Measurements from ENCODE around the gene LDLRAD1. TPM values are rescaled to one million over a fixed set of nuclear protein-coding genes. Genes with fewer than 3 reads are reported as not detected.

LDLRAD1 gene
- total and polyA plus RNA-seq, 10 of the 15 experiments (the other 5 are each of a cell fraction or from before 2014, with no cell fraction given): not detected

DNA sequence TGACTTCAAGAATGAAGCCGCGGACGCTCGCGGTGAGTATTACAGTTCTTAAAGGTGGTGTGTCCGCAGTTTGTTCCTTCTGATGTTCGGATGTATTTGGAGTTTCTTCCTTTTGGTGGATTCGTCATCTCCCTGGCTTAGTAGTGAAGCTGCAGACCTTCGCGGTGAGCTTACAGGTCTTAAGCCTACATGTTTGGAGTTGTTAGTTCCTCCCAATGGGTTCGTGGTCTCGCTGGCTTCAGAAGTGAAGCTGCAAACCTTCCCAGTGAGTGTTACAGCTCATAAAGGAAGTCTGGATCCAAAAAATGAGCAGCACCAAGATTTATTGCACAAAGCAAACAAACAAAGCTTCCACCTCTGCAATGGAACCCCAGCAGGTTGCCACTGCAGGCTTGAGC, 14.7 kb downstream of the LDLRAD1 start:
- 70% methylated on average over 12 of the region's 12 CpGs for WGBS (ENCODE audit: insufficient coverage, insufficient replicate concordance, low lambda C conversion rate, missing lambda C conversion rate)
- BruUV-seq (replicated peaks): no TSS peak
- H3K4me3 ChIP-seq: no peak overlapping the region
- no peaks in the 10 kb centered on the region for H3K4me1 ChIP-seq (ENCODE audit: control insufficient read depth, insufficient read depth, low read length)
- ChIA-PET POLR2A (interaction anchor here (0.6 kb wide), 1 partner anchor 10 kb away, joined by 3 read pairs; no protein-coding TSS in a partner anchor), SMC1A (ENCODE audit: uncharacterized antibody, unreplicated experiment) (no interaction called here), CTCF (no interaction called here), RAD21 (ENCODE audit: unreplicated experiment) (no interaction called here)
- H2AFZ ChIP-seq (ENCODE audit: control insufficient read depth, low read depth, low read length): no peak overlapping the region
- DNase-seq (ENCODE audit: low read depth, low spot score): no peak
- no peaks in the 10 kb centered on the region; the same call in 2 of the 3 replicates for H3K9me3 ChIP-seq (replicated peaks; ENCODE audit: control insufficient read depth, insufficient read depth, low read length)
- H3K9ac ChIP-seq (ENCODE audit: control insufficient read depth, insufficient read depth, low read length): no peak overlapping the region
- no peaks in the 10 kb centered on the region for H3K79me2 ChIP-seq (ENCODE audit: control insufficient read depth, insufficient read depth, low read length)
- no peaks in the 10 kb centered on the region for H3K27me3 ChIP-seq (replicated peaks in 1 of 2; ENCODE audit: control insufficient read depth in 2 of 2, insufficient read depth in 2 of 2, low read length in 1 of 2)
- no peak for TF ChIP-seq BCL11A (IDR thresholded peaks at IDR 0.05; ENCODE audit: low read depth, low read length)
- no peak for TF ChIP-seq BACH1 (IDR thresholded peaks at IDR 0.05; ENCODE audit: borderline replicate concordance)
- intact Hi-C loops (cut with micrococcal nuclease; ENCODE audit: unreplicated experiment) (no loop called here), in situ Hi-C loops (cut with MboI) (no loop called here)
- H3K36me3 ChIP-seq (ENCODE audit: control insufficient read depth in 2 of 2, insufficient read depth in 2 of 2, low read length in 1 of 2): no peaks in the 10 kb centered on the region
- H3K27ac ChIP-seq (ENCODE audit: control insufficient read depth, insufficient read depth): no peak overlapping the region
- ATAC-seq: no peak
- FAIRE-seq: no peak
- H4K20me1 ChIP-seq (ENCODE audit: control insufficient read depth, insufficient read depth): no peaks in the 10 kb centered on the region
- no peak overlapping the region for H3K4me2 ChIP-seq (ENCODE audit: control insufficient read depth, insufficient read depth)

GRCh38 chr1:54002544-54003248, 15.3 kb downstream of the LDLRAD1 start:
- SMC1A ChIA-PET (ENCODE audit: uncharacterized antibody, unreplicated experiment): no interaction called here
- no peak overlapping the region for H3K4me2 ChIP-seq (ENCODE audit: control insufficient read depth, insufficient read depth)
- no peak overlapping the region for H3K9ac ChIP-seq (ENCODE audit: control insufficient read depth, insufficient read depth, low read length)
- no peak overlapping the region for H3K27ac ChIP-seq (ENCODE audit: control insufficient read depth, insufficient read depth)
- RAD21 ChIA-PET (ENCODE audit: unreplicated experiment): no interaction called here
- no peaks in the 10 kb centered on the region; the same call in 2 of the 3 replicates for H3K9me3 ChIP-seq (replicated peaks; ENCODE audit: control insufficient read depth, insufficient read depth, low read length)
- H3K27me3 ChIP-seq (replicated peaks in 1 of 2; ENCODE audit: control insufficient read depth in 2 of 2, insufficient read depth in 2 of 2, low read length in 1 of 2): no peaks in the 10 kb centered on the region
- DNase-seq (ENCODE audit: low read depth, low spot score) (no peak), ATAC-seq (no peak), FAIRE-seq (no peak)
- intact Hi-C loops (cut with micrococcal nuclease; ENCODE audit: unreplicated experiment): no loop called here
- no peaks in the 10 kb centered on the region for H3K79me2 ChIP-seq (ENCODE audit: control insufficient read depth, insufficient read depth, low read length)
- CTCF ChIA-PET: no interaction called here
- 20% methylated on average over 9 of the region's 9 CpGs for WGBS (ENCODE audit: insufficient coverage, insufficient replicate concordance, low lambda C conversion rate, missing lambda C conversion rate)
- no peaks in the 10 kb centered on the region for H3K4me1 ChIP-seq (ENCODE audit: control insufficient read depth, insufficient read depth, low read length)
- no peaks in the 10 kb centered on the region for H3K36me3 ChIP-seq (ENCODE audit: control insufficient read depth in 2 of 2, insufficient read depth in 2 of 2, low read length in 1 of 2)
- in situ Hi-C loops (cut with MboI): no loop called here
- no peak overlapping the region for H3K4me3 ChIP-seq
- no peak overlapping the region for H2AFZ ChIP-seq (ENCODE audit: control insufficient read depth, low read depth, low read length)
- POLR2A ChIA-PET: no interaction called here
- no TSS peak for BruUV-seq (replicated peaks)
- H4K20me1 ChIP-seq (ENCODE audit: control insufficient read depth, insufficient read depth): no peaks in the 10 kb centered on the region
- TF ChIP-seq, protein P1, sequence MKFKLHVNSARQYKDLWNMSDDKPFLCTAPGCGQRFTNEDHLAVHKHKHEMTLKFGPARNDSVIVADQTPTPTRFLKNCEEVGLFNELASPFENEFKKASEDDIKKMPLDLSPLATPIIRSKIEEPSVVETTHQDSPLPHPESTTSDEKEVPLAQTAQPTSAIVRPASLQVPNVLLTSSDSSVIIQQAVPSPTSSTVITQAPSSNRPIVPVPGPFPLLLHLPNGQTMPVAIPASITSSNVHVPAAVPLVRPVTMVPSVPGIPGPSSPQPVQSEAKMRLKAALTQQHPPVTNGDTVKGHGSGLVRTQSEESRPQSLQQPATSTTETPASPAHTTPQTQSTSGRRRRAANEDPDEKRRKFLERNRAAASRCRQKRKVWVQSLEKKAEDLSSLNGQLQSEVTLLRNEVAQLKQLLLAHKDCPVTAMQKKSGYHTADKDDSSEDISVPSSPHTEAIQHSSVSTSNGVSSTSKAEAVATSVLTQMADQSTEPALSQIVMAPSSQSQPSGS (IDR thresholded peaks at IDR 0.05; ENCODE audit: low read length): no peak
- TF ChIP-seq BACH1 (IDR thresholded peaks at IDR 0.05; ENCODE audit: borderline replicate concordance) (no peak), GATAD2B (conservative IDR thresholded peaks at IDR 0.05; ENCODE audit: low read depth) (no peak), IRF5 (IDR thresholded peaks at IDR 0.05; ENCODE audit: borderline replicate concordance) (no peak), BRCA1 (IDR thresholded peaks at IDR 0.05; ENCODE audit: low read depth, low read length) (no peak), ETV6 (conservative IDR thresholded peaks at IDR 0.05 in 1 of 2, IDR thresholded peaks at IDR 0.05 in 1 of 2; ENCODE audit: borderline replicate concordance in 1 of 2, low read depth in 1 of 2) (no peak), PRDM15 (CRISPR knock-in tag; IDR thresholded peaks at IDR 0.05) (no peak), DPF2 (IDR thresholded peaks at IDR 0.05) (no peak), KLF5 (IDR thresholded peaks at IDR 0.05; ENCODE audit: partially characterized antibody) (no peak), RAD51 (IDR thresholded peaks at IDR 0.05) (no peak)
